Measurements from ENCODE around the gene CDPF1. TPM values are rescaled to one million over a fixed set of nuclear protein-coding genes. Genes with fewer than 3 reads are reported as not detected.
A peak's percentile ranks its signal among the peaks of the same experiment; 100 is the strongest.

The CDPF1 gene
- total and polyA plus RNA-seq, 11 donors: 7.4 to 13.6 (median 9.3) TPM

GRCh38 chr22:46244771-46245170, 5.3 kb downstream of the CDPF1 start:
- peaks cover 7 to 86% (median 51%) of the 10 kb centered on the region in 12 donors for H3K4me1 ChIP-seq
- WGBS, 4 donors: 68 to 89% (median 75%) methylated on average over 8 to 9 of the region's 9 CpGs
- no peaks in the 10 kb centered on the region for H3K27me3 ChIP-seq
- TF ChIP-seq CTCF (IDR thresholded peaks at IDR 0.05) (no peak), POLR2A (IDR thresholded peaks at IDR 0.05) (no peak)
- peak overlapping the region; percentile 21 to 94 (median 76) for H3K27ac ChIP-seq
- H3K36me3 ChIP-seq: peaks cover 0 to 33% (median 11%) of the 10 kb centered on the region in 9 donors
- no peaks in the 10 kb centered on the region for H3K9me3 ChIP-seq
- intact Hi-C loops (cut with DNase I): loop anchor here in 7 of 10 donors (5.0 to 10.0 kb wide), 6 partner anchors 53 to 300 kb away; partner anchors contain the start of genes PPARA (in 4 of the 7) and GTSE1 (in 1 of the 7)
- ATAC-seq: no peak
- peak overlapping the region in 3 of 12 donors; percentile 4 to 26 (median 13) for H3K4me3 ChIP-seq
- DNase-seq: no peak

DNA sequence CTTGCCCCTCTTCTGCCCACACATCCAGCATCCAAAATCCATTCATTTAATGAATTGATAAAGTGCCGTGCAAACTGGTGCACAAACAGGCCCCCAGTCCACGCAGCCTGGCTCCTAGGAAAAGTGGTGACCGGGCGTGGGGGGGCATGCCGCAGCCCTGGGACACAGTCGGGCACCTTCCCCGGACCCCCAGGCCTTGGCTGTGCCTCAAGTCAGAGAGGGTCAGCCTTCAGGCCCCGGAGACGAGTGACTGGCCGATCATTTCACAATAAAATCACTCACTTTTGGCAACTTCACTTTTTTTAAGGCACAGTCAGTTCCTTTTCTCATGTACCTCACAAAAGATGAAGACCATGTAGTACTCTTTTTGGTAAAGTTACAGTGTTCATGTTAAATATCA, 8.0 kb downstream of the CDPF1 start:
- TF ChIP-seq POLR2A (IDR thresholded peaks at IDR 0.05) (no peak), CTCF (IDR thresholded peaks at IDR 0.05) (no peak)
- WGBS, 4 donors: 78 to 89% (median 82%) methylated on average over 10 of the region's 10 CpGs
- intact Hi-C loops (cut with DNase I): loop anchor here in 4 of 10 donors (5.0 to 10.0 kb wide), 3 partner anchors 87 to 303 kb away; partner anchors contain the start of gene PPARA (in 2 of the 4)
- Histone ChIP-seq H3K9me3 (no peaks in the 10 kb centered on the region), H3K4me3 (no peak overlapping the region), H3K27ac (peak overlapping the region in 8 of 12 donors; percentile 49 to 90 (median 69)), H3K4me1 (peaks cover 5 to 81% (median 42%) of the 10 kb centered on the region in 12 donors), H3K36me3 (peaks cover 0 to 54% (median 24%) of the 10 kb centered on the region in 9 donors), H3K27me3 (no peaks in the 10 kb centered on the region)
- no peak for ATAC-seq
- no peak for DNase-seq

GRCh38 chr22:46241396-46242007, 8.6 kb downstream of the CDPF1 start:
- peak in 2 of 5 donors; percentile 37 to 63 for DNase-seq
- peaks cover 5 to 79% (median 44%) of the 10 kb centered on the region in 12 donors for H3K4me1 ChIP-seq
- 39 to 47% (median 39%) methylated on average over 5 of the region's 5 CpGs for WGBS, 4 donors
- intact Hi-C loops (cut with DNase I): loop anchor here in 4 of 10 donors (5.0 to 10.0 kb wide), 3 partner anchors 87 to 303 kb away; partner anchors contain the start of gene PPARA (in 2 of the 4)
- H3K27ac ChIP-seq: peak overlapping the region in 11 of 12 donors; percentile 35 to 90 (median 68)
- no peaks in the 10 kb centered on the region for H3K27me3 ChIP-seq
- peak in 2 of 4 donors; percentile 31 to 40 for ATAC-seq
- H3K4me3 ChIP-seq: no peak overlapping the region
- H3K9me3 ChIP-seq: no peaks in the 10 kb centered on the region
- H3K36me3 ChIP-seq: peaks cover 0 to 56% (median 29%) of the 10 kb centered on the region in 9 donors
- TF ChIP-seq CTCF (IDR thresholded peaks at IDR 0.05) (no peak), POLR2A (IDR thresholded peaks at IDR 0.05) (no peak)

DNA sequence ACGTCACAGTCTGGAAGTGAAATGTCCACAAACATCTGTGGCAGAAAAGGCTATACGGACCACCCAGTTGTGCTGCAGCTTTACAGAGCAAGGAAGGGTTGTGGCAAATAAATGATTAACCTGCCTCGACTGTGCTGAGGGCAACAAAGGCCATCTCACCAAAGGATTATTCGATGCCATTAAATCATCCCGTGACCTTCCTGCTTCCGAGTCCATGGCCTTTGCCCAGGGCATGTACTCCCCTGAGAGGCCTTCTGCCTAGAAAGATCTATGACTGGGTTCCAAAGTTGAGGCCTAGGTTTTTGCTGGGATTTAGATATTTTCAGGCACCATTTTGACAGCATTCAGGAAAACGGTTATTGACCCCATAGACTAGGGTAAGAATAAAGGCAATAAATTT, 9.2 kb downstream of the CDPF1 start:
- intact Hi-C loops (cut with DNase I): loop anchor here in 4 of 10 donors (5.0 to 10.0 kb wide), 3 partner anchors 86 to 304 kb away; partner anchors contain the start of gene PPARA (in 2 of the 4)
- Histone ChIP-seq H3K36me3 (peaks cover 0 to 60% (median 35%) of the 10 kb centered on the region in 9 donors), H3K27ac (peak overlapping the region; percentile 10 to 90 (median 66)), H3K4me3 (no peak overlapping the region), H3K27me3 (no peaks in the 10 kb centered on the region), H3K9me3 (no peaks in the 10 kb centered on the region), H3K4me1 (peaks cover 5 to 73% (median 42%) of the 10 kb centered on the region in 12 donors)
- WGBS, 4 donors: 58 to 80% (median 69%) methylated on average over 7 of the region's 7 CpGs
- ATAC-seq (no peak), DNase-seq (no peak)
- TF ChIP-seq CTCF (IDR thresholded peaks at IDR 0.05) (no peak), POLR2A (IDR thresholded peaks at IDR 0.05) (no peak)

Data from heart left ventricle (tissue), 16 donors.